Hair follicular keratinocyte (primary cell): ENCODE measurements around the gene SPACA5B. TPM values are rescaled to one million over a fixed set of nuclear protein-coding genes. Genes with fewer than 3 reads are reported as not detected.

ENCODE experiments used
- total RNA-seq: library from RNA; depleted of rRNA; stranded (reverse); fragments of >200 nt; gene quantifications from 2 replicates; pipeline ENCODE4 v1.2.3, GENCODE V29; 2015

Gene SPACA5B
- not detected in 2 replicates for total RNA-seq

DNA sequence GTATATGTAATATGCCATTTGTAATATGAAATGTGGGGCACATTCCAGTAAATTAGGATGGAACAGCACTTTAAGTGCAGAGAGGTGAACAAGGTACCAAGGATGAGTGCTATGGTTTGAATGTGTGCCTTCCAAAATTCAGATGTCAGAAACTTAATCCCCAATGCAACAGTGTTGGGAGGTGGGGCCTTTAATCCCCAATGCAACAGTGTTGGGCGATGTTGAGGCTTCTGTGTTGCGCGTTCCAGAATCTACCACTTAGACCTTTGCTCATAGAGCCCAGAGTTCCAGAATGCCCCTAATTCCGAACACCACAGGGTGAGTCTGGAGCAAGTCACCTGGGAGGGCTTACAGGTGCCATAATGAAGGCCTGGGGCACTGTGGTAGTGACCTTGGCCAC, at the start of gene SPACA5B:
Gene SPACA5B, plus strand, starts transcription at position 301 of the 400 bp plus-strand sequence. Its CDS starts 62 bp downstream, at position 363.

Other genes with a start within 250 kb of the SPACA5B start
- gene ZNF182, start 126.6 kb upstream of the SPACA5B start, total RNA-seq: 1.0 and 2.1 TPM in 2 replicates
- not detected in 2 replicates for gene SPACA5, start 123.6 kb upstream of the SPACA5B start, total RNA-seq
- gene ZNF630, start 59.0 kb upstream of the SPACA5B start, total RNA-seq: 0.42 and 1.1 TPM in 2 replicates
- gene SSX5, start 66.2 kb downstream of the SPACA5B start, total RNA-seq: not detected in 2 replicates
- gene SSX1, start 124.8 kb downstream of the SPACA5B start, total RNA-seq: not detected in 2 replicates
- gene SSX3, start 226.1 kb downstream of the SPACA5B start, total RNA-seq: not detected in 2 replicates